Lung (tissue), 12 donors: ENCODE measurements around the gene PLA2G5. TPM values are rescaled to one million over a fixed set of nuclear protein-coding genes. Genes with fewer than 3 reads are reported as not detected.

ENCODE experiments used
- ATAC-seq: fragments of 200-7000 bp; cut with Tn5 transposase; one replicate; pipeline ENCODE4 v1.9.1; 2020; ENCODE audit warnings: moderate number of reproducible peaks; ENCODE audit not compliant: insufficient read depth, low FRiP score
- DNase-seq, 3 donors: peaks; one replicate each; pipeline ENCODE4 v3.0.0-alpha.2; 2013 to 2017
- H3K27ac ChIP-seq, 2 donors: one replicate each; pipeline ENCODE4 v1.5.1; 2013; ENCODE audit warnings: mild to moderate bottlenecking in 2 of 2, moderate library complexity in 2 of 2, control low read depth in 1 of 2, inconsistent platforms in 1 of 2, low read depth in 1 of 2, low read length in 1 of 2
- H3K27me3 ChIP-seq, 3 donors: one replicate each; pipeline ENCODE4 v1.5.1; 2013; ENCODE audit warnings: low read length in 2 of 3; ENCODE audit not compliant: control insufficient read depth in 3 of 3, insufficient read depth in 3 of 3
- H3K36me3 ChIP-seq, 4 donors: one replicate each; pipeline ENCODE4 v1.5.1; 2013; ENCODE audit warnings: low read length in 4 of 4, mild to moderate bottlenecking in 1 of 4, moderate library complexity in 1 of 4; ENCODE audit not compliant: control insufficient read depth in 4 of 4, insufficient read depth in 4 of 4
- H3K4me1 ChIP-seq, 5 donors: one replicate each; pipeline ENCODE4 v1.5.1; 2013; ENCODE audit warnings: low read length in 5 of 5, mild to moderate bottlenecking in 2 of 5, moderate library complexity in 1 of 5; ENCODE audit not compliant: control insufficient read depth in 5 of 5, insufficient read depth in 5 of 5
- H3K4me3 ChIP-seq: one replicate; pipeline ENCODE4 v1.5.1; 2013; ENCODE audit warnings: mild to moderate bottlenecking, control low read depth, moderate library complexity
- H3K9ac ChIP-seq, 2 donors: one replicate each; pipeline ENCODE4 v1.5.1; 2013; ENCODE audit warnings: low read length in 2 of 2, control low read depth in 1 of 2; ENCODE audit not compliant: insufficient read depth in 1 of 2
- H3K9me3 ChIP-seq, 4 donors: one replicate each; pipeline ENCODE4 v1.5.1; 2013; ENCODE audit warnings: low read length in 3 of 4, mild to moderate bottlenecking in 1 of 4, moderate library complexity in 1 of 4; ENCODE audit not compliant: control insufficient read depth in 4 of 4, insufficient read depth in 3 of 4
- WGBS, 2 donors: extraction: QIAGEN DNeasy Blood & Tissue Kit; methylation state at CpG; one replicate each; pipeline ENCODE4 v1.1.7; 2013; 5-methylcytosine and 5-hydroxymethylcytosine counted together
- polyA plus RNA-seq, 2 donors: library from polyadenylated mRNA; stranded (reverse); fragments of 200-250 nt; gene quantifications; one replicate each; pipeline ENCODE4 v1.2.1, GENCODE V29; 2013
- total RNA-seq, 2 donors: library from RNA; depleted of rRNA in 1 of 2; stranded (reverse); fragments of >200 nt in 1 of 2; gene quantifications; one replicate each; pipeline ENCODE4 v1.2.1, GENCODE V29; 2014 to 2021
- TF ChIP-seq, protein P1 (sequence below): IDR thresholded peaks from 2 replicates; pipeline ENCODE4 v1.5.1; 2012; ENCODE audit warnings: mild to moderate bottlenecking; ENCODE audit errors: control extremely low read depth, extremely low read depth
- donor health status: control.
- donor health status: control.
- donor health status: Bipolar disorder and iron deficiency.
- donor health status: healthy.
- donor health status: DM: yes; HTN: yes; CAD: no.

Gene PLA2G5
- total and polyA plus RNA-seq, 4 donors = 1.1 to 6.5 (median 2.6) TPM

DNA sequence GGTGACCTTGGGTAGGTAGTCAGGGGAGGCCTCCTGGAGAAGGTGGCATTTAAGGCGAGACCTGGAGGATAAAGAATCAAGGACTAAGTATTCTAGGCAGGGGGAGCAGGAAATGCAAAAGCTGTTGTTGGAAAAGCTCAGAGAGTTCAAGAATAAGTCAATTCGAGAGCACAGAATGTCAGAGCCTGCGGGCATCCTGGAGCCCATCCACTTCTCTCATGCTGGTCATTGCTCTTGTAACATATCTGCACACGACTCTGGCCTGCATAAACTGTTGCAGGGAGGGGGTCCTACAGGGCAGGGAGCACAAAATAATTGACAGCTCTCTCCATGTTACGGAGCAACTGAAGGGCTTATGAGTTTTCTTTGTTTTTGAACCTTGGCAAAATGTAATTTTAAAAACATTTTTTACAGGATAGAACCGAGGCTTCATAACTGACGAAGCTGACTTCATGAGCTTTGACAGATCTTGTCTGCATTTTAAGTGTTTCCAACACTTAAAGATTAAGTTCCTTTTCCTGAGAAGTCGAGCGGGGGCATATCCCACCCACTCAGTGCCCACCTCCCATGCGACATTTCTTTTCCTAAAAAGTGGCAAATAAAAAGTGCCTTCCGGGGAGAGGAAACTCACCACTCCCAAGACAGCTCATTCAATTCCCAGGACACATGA lies 4.2 kb downstream of the PLA2G5 start:
- H3K36me3 ChIP-seq = peaks cover 0 to 2% (median 0%) of the 10 kb centered on the region in 4 donors
- H3K9ac ChIP-seq = no peak overlapping the region
- no peak for DNase-seq
- no peak overlapping the region for H3K27ac ChIP-seq
- peaks cover 0 to 2% (median under 1%) of the 10 kb centered on the region in 3 donors for H3K27me3 ChIP-seq
- TF ChIP-seq, protein P1, sequence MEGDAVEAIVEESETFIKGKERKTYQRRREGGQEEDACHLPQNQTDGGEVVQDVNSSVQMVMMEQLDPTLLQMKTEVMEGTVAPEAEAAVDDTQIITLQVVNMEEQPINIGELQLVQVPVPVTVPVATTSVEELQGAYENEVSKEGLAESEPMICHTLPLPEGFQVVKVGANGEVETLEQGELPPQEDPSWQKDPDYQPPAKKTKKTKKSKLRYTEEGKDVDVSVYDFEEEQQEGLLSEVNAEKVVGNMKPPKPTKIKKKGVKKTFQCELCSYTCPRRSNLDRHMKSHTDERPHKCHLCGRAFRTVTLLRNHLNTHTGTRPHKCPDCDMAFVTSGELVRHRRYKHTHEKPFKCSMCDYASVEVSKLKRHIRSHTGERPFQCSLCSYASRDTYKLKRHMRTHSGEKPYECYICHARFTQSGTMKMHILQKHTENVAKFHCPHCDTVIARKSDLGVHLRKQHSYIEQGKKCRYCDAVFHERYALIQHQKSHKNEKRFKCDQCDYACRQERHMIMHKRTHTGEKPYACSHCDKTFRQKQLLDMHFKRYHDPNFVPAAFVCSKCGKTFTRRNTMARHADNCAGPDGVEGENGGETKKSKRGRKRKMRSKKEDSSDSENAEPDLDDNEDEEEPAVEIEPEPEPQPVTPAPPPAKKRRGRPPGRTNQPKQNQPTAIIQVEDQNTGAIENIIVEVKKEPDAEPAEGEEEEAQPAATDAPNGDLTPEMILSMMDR = no peak
- ATAC-seq = no peak
- no peak overlapping the region for H3K4me3 ChIP-seq
- H3K4me1 ChIP-seq = peaks cover 0 to 11% (median 5%) of the 10 kb centered on the region in 5 donors
- WGBS, 2 donors = 73 to 81% methylated on average over 11 of the region's 11 CpGs
- H3K9me3 ChIP-seq = no peaks in the 10 kb centered on the region

DNA sequence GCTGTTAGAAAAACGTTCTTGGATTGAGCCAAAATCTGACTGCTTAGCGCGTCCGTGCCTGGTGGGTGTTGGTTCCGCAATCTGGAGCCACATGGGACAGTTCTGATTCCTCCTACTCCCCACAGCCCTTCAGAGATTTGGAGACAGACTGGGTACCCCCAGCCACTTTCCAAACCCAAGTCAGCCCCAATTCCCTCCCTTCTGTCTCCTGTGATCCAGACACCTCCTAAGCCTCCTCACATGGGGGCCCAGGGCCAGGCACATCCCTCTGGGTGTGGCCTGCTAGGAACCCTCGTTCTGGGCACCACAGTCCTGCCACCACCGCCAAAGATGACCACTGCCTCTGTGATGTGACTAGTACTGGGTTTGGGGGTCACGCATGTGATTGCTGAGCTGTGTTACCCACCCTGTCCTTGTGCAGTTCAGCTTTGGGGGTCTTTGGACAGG lies 4.8 kb downstream of the PLA2G5 start:
- WGBS, 2 donors = 76 to 77% methylated on average over 8 of the region's 8 CpGs
- no peak overlapping the region for H3K9ac ChIP-seq
- H3K36me3 ChIP-seq = peaks cover 0 to 2% (median 0%) of the 10 kb centered on the region in 4 donors
- DNase-seq (peak in 1 of 3 donors; percentile 31), ATAC-seq (peak; percentile 51)
- H3K4me1 ChIP-seq = peaks cover 0 to 8% (median 5%) of the 10 kb centered on the region in 5 donors
- H3K4me3 ChIP-seq = no peak overlapping the region
- peaks cover 0 to 2% (median 2%) of the 10 kb centered on the region in 3 donors for H3K27me3 ChIP-seq
- H3K9me3 ChIP-seq = no peaks in the 10 kb centered on the region
- TF ChIP-seq, protein P1 = no peak
- no peak overlapping the region for H3K27ac ChIP-seq

DNA sequence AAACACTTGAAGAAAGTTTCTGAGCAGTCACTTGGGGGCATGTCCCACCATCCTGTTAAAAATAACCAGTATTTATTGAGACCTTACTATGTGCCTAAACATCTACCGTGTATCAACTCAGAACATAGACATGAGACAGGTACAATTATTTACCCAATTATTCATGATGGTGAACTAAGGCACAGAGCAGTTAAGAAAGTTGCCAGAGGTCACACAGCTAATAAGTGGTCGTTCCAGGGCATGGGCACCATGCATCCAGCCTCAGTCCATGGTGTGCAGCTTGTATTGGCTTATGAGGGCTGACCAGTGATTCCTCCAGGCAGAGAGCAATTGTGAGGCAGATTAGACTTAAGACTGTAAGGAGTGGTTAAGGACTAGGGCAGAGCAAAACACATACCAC lies 5.4 kb downstream of the PLA2G5 start:
- H3K36me3 ChIP-seq = peaks cover 0 to 2% (median 0%) of the 10 kb centered on the region in 4 donors
- H3K9ac ChIP-seq = no peak overlapping the region
- 84 to 86% methylated on average over 2 of the region's 2 CpGs for WGBS, 2 donors
- H3K27me3 ChIP-seq = peaks cover 0 to 2% (median 2%) of the 10 kb centered on the region in 3 donors
- TF ChIP-seq, protein P1 = no peak
- no peaks in the 10 kb centered on the region for H3K9me3 ChIP-seq
- ATAC-seq (no peak), DNase-seq (no peak)
- no peak overlapping the region for H3K27ac ChIP-seq
- H3K4me3 ChIP-seq = no peak overlapping the region
- H3K4me1 ChIP-seq = peaks cover 0 to 8% (median 2%) of the 10 kb centered on the region in 5 donors
